ENCODE measurements around the gene TMSB15C.
"Not testable (repeated sequence)": the region's sequence is repeated elsewhere in the genome, so short reads cannot be mapped to it uniquely, and the experiment has no call there.

GRCh38 chrX:104110491-104111240 is 34.6 kb upstream of the TMSB15C start:
- TF ChIP-seq CTCF (IDR thresholded peaks at IDR 0.05); MAX (IDR thresholded peaks at IDR 0.05; ENCODE audit: low read depth); EZH2phosphoT487 (IDR thresholded peaks at IDR 0.05; ENCODE audit: borderline replicate concordance, low read depth); MXI1 (IDR thresholded peaks at IDR 0.05; ENCODE audit: low read depth, low read length); EP300 (IDR thresholded peaks at IDR 0.05; ENCODE audit: borderline replicate concordance in 1 of 2, low read depth in 1 of 2, low read length in 1 of 2); POLR2AphosphoS5 (IDR thresholded peaks at IDR 0.05; ENCODE audit: low read depth, low read length); GABPA (IDR thresholded peaks at IDR 0.05; ENCODE audit: low read depth); CHD2 (IDR thresholded peaks at IDR 0.05; ENCODE audit: low read length, partially characterized antibody): not testable (repeated sequence)

Measured in SK-N-SH (cell line).